ENCODE measurements around the gene CRISPLD2.
"Not testable (repeated sequence)": the region's sequence is repeated elsewhere in the genome, so short reads cannot be mapped to it uniquely, and the experiment has no call there.

The CRISPLD2 gene

GRCh38 chr16:84937196-84938005, 117.6 kb downstream of the CRISPLD2 start:
- DNase-seq = no peak

- not testable (repeated sequence) for DNase-seq
Observed at GRCh38 chr16:84938616-84939015, 118.8 kb downstream of the CRISPLD2 start.

GRCh38 chr16:84940670-84941551, 121.1 kb downstream of the CRISPLD2 start:
- DNase-seq = no peak

- no peak for DNase-seq
Observed at GRCh38 chr16:84941921-84942320, 122.1 kb downstream of the CRISPLD2 start.

GRCh38 chr16:84942786-84943185, 123.0 kb downstream of the CRISPLD2 start:
- no peak for DNase-seq

GRCh38 chr16:84943620-84944019, 123.8 kb downstream of the CRISPLD2 start:
- no peak for DNase-seq

GRCh38 chr16:84947022-84947421, 127.2 kb downstream of the CRISPLD2 start:
- no peak for DNase-seq

- DNase-seq = no peak
Observed at GRCh38 chr16:84947996-84948850, 128.4 kb downstream of the CRISPLD2 start.

GRCh38 chr16:84948851-84949610, 129.2 kb downstream of the CRISPLD2 start:
- no peak for DNase-seq

- no peak for DNase-seq
Observed at GRCh38 chr16:84949772-84950436, 130.1 kb downstream of the CRISPLD2 start.

GRCh38 chr16:84950906-84951305, 131.1 kb downstream of the CRISPLD2 start:
- DNase-seq = no peak

GRCh38 chr16:84952335-84953189, 132.8 kb downstream of the CRISPLD2 start:
- peak; percentile 47 for DNase-seq

GRCh38 chr16:84953190-84953746, 133.5 kb downstream of the CRISPLD2 start:
- DNase-seq = no peak

- no peak for DNase-seq
Observed at GRCh38 chr16:84955427-84955826, 135.6 kb downstream of the CRISPLD2 start.

GRCh38 chr16:84957192-84957591, 137.4 kb downstream of the CRISPLD2 start:
- no peak for DNase-seq

- no peak for DNase-seq
Observed at GRCh38 chr16:84957792-84958191, 138.0 kb downstream of the CRISPLD2 start.
